K562 (cell line): ENCODE data around the gene CARD10. TPM values are rescaled to one million over a fixed set of nuclear protein-coding genes. Genes with fewer than 3 reads are reported as not detected.

ENCODE experiments used
- ATAC-seq: fragments of 200-7000 bp; cut with Tn5 transposase; 3 replicates; pipeline ENCODE4 v1.9.1; 2020; ENCODE audit warnings: moderate library complexity
- BruUV-seq: library from RNA; stranded (reverse); fragments of 400-500 nt; replicated peaks from 2 replicates; lab custom pipeline; 2021; lab: Mats Ljungman, UMichigan
- CTCF ChIA-PET: fragments of 300-600 bp; formaldehyde crosslinking; extraction: SDS; loops from one replicate; lab custom pipeline; 2021; ENCODE audit warnings: low intra/inter-chr PET ratio; lab: Yijun Ruan, JAX
- POLR2A ChIA-PET: fragments of 300-600, 350-650 bp; sonication (Branson Sonifier 250); formaldehyde crosslinking; extraction: SDS; loops from one replicate; lab custom pipeline; 2021; ENCODE audit warnings: antibody characterized with exemption, inconsistent platforms; lab: Yijun Ruan, JAX
- DNase-seq, 4 experiments: peaks; one replicate each; pipeline versions ENCODE4 v3.0.0 to v3.0.0-alpha.2; 2011 to 2018; ENCODE audit warnings: low spot score in 3 of 4, mixed read lengths in 3 of 4; ENCODE audit errors: extremely low read depth in 1 of 4
- FAIRE-seq: peaks from 2 replicates; lab custom pipeline; 2011; peaks lifted over from hg19 to GRCh38; lab: Jason Lieb, UNC
- H2AFZ ChIP-seq: 2 replicates; pipeline ENCODE4 v1.6.0; 2011; ENCODE audit warnings: low read depth, low read length, control low read depth, inconsistent platforms
- H3K27ac ChIP-seq: fragments of 200-600 bp; 3 replicates; pipeline ENCODE4 v1.8.0; 2011; ENCODE audit warnings: low read depth, mild to moderate bottlenecking, control low read depth, inconsistent platforms, low read length, moderate library complexity, mixed read lengths; ENCODE audit errors: extremely low read depth
- H3K27me3 ChIP-seq, 2 experiments: fragments of 300-600 bp in 1 of 2; 2 replicates in 1 of 2; 3 replicates in 1 of 2; pipeline versions ENCODE4 v1.6.0 to v1.8.0; 2011; ENCODE audit warnings: inconsistent platforms in 2 of 2, low read length in 2 of 2, mild to moderate bottlenecking in 1 of 2, mixed read lengths in 1 of 2, moderate library complexity in 1 of 2; ENCODE audit not compliant: control insufficient read depth in 2 of 2, insufficient read depth in 2 of 2
- H3K36me3 ChIP-seq: fragments of 300-600 bp; 3 replicates; pipeline ENCODE4 v1.8.0; 2011; ENCODE audit warnings: mild to moderate bottlenecking, low read length, inconsistent platforms; ENCODE audit not compliant: control insufficient read depth, insufficient read depth
- H3K4me1 ChIP-seq, 2 experiments: fragments of 200-600 bp in 1 of 2; replicated peaks in 1 of 2; 2 replicates in 1 of 2; 3 replicates in 1 of 2; pipeline versions ENCODE4 v1.5.1 to v1.8.0; 2011; ENCODE audit warnings: inconsistent platforms in 2 of 2, low read length in 2 of 2, mild to moderate bottlenecking in 1 of 2, mixed read lengths in 1 of 2, moderate library complexity in 1 of 2; ENCODE audit not compliant: control insufficient read depth in 2 of 2, insufficient read depth in 2 of 2
- H3K4me2 ChIP-seq: 2 replicates; pipeline ENCODE4 v1.6.1; 2011; ENCODE audit warnings: low read length, control low read depth, inconsistent platforms, mixed read lengths; ENCODE audit not compliant: insufficient read depth
- H3K4me3 ChIP-seq: fragments of 200-600 bp; sonication (generic), shearing (Covaris generic); 2 replicates; pipeline ENCODE4 v1.5.1; 2016; ENCODE audit warnings: control low read depth, inconsistent platforms
- H3K79me2 ChIP-seq: fragments of 200-600 bp; 3 replicates; pipeline ENCODE4 v1.8.0; 2011; ENCODE audit warnings: low read length, inconsistent platforms; ENCODE audit not compliant: control insufficient read depth, insufficient read depth
- H3K9ac ChIP-seq, 2 experiments: 2 replicates each; pipeline versions ENCODE4 v1.6.0 to v1.6.1; 2011; ENCODE audit warnings: low read depth in 2 of 2, low read length in 2 of 2, control low read depth in 1 of 2, inconsistent platforms in 1 of 2, mild to moderate bottlenecking in 1 of 2, mixed read lengths in 1 of 2; ENCODE audit not compliant: insufficient read depth in 1 of 2
- H3K9me1 ChIP-seq: one replicate; pipeline ENCODE4 v1.6.0; 2011; ENCODE audit warnings: inconsistent platforms, mild to moderate bottlenecking, low read length, moderate library complexity; ENCODE audit not compliant: control insufficient read depth, insufficient read depth
- H3K9me3 ChIP-seq: replicated peaks from 2 replicates; pipeline ENCODE4 v1.5.1; 2011; ENCODE audit warnings: low read depth, low read length, inconsistent platforms; ENCODE audit not compliant: control insufficient read depth, insufficient read depth
- H4K20me1 ChIP-seq: replicated peaks from 2 replicates; pipeline ENCODE4 v1.6.1; 2011; ENCODE audit warnings: low read length, inconsistent platforms, mixed read lengths; ENCODE audit not compliant: control insufficient read depth, insufficient read depth
- ARHGAP35 ChIP-seq: fragments of 450-650 bp; IDR thresholded peaks from 2 replicates; pipeline ENCODE4 v1.6.1; 2018; ENCODE audit not compliant: partially characterized antibody
- CBFA2T3 ChIP-seq: fragments of 450-650 bp; IDR thresholded peaks from 2 replicates; pipeline ENCODE4 v1.6.1; 2017
- CREM ChIP-seq: IDR thresholded peaks from 2 replicates; pipeline ENCODE4 v1.6.1; 2014; ENCODE audit warnings: antibody characterized with exemption, low read depth
- CTBP1 ChIP-seq: fragments of 450-650 bp; IDR thresholded peaks from 2 replicates; pipeline ENCODE4 v1.6.1; 2016; ENCODE audit warnings: borderline replicate concordance
- ETV5 ChIP-seq: sonication (generic); formaldehyde crosslinking; IDR thresholded peaks from 2 replicates; pipeline ENCODE4 v1.4.0; 2020; ENCODE audit warnings: low read depth, mild to moderate bottlenecking, missing genetic modification reagents
- FOXM1 ChIP-seq, 2 experiments: fragments of 450-650 bp in 1 of 2; sonication (generic) in 1 of 2; formaldehyde crosslinking in 1 of 2; IDR thresholded peaks; 2 replicates each; pipeline versions ENCODE4 v1.6.1 to v1.9.0; 2017 to 2022; ENCODE audit warnings: low read depth in 2 of 2, mild to moderate bottlenecking in 2 of 2, missing genetic modification reagents in 1 of 2, moderate library complexity in 1 of 2
- HLTF ChIP-seq: fragments of 450-650 bp; IDR thresholded peaks from 2 replicates; pipeline ENCODE4 v1.6.1; 2016
- HNRNPK ChIP-seq: fragments of 200-400 bp; formaldehyde crosslinking; IDR thresholded peaks from one replicate; pipeline ENCODE4 v1.6.1; 2018; ENCODE audit warnings: mild to moderate bottlenecking, low read depth, low read length; ENCODE audit not compliant: poor library complexity, severe bottlenecking
- NR4A1 ChIP-seq, 2 experiments: fragments of 250-450 bp in 1 of 2; fragments of 450-650 bp in 1 of 2; sonication (Bioruptor Pico) in 1 of 2; IDR thresholded peaks; 2 replicates each; pipeline versions ENCODE4 v1.4.0 to v1.6.1; 2016 to 2020; ENCODE audit warnings: mild to moderate bottlenecking in 2 of 2, missing compliant biosample characterization in 1 of 2, missing genetic modification characterization in 1 of 2, moderate library complexity in 1 of 2
- PHF20 ChIP-seq: fragments of 450-650 bp; IDR thresholded peaks from 2 replicates; pipeline ENCODE4 v1.6.1; 2018; ENCODE audit not compliant: partially characterized antibody
- SP2 ChIP-seq: IDR thresholded peaks from 2 replicates; pipeline ENCODE4 v1.6.1; 2011; ENCODE audit warnings: mild to moderate bottlenecking, low read depth, low read length, moderate library complexity; ENCODE audit not compliant: poor library complexity, severe bottlenecking; ENCODE audit errors: extremely low read depth
- TOE1 ChIP-seq, 2 experiments: fragments of 450-650 bp in 1 of 2; sonication (generic) in 1 of 2; formaldehyde crosslinking in 1 of 2; IDR thresholded peaks; 2 replicates each; pipeline versions ENCODE4 v1.7.1 to v1.8.0; 2016 to 2022; ENCODE audit warnings: borderline replicate concordance in 2 of 2, mild to moderate bottlenecking in 2 of 2, antibody characterized with exemption in 1 of 2, inconsistent platforms in 1 of 2, low read depth in 1 of 2, missing genetic modification reagents in 1 of 2, moderate library complexity in 1 of 2
- XRCC3 ChIP-seq: fragments of 450-650 bp; IDR thresholded peaks from 2 replicates; pipeline ENCODE4 v1.6.1; 2017; ENCODE audit warnings: mild to moderate bottlenecking, moderate library complexity
- ZNF197 ChIP-seq: fragments of 200-800 bp; sonication (Bioruptor generic); IDR thresholded peaks from 2 replicates; pipeline ENCODE4 v1.6.1; 2016; ENCODE audit warnings: low read depth, missing genetic modification characterization, missing compliant biosample characterization
- ZNF668 ChIP-seq: fragments of 250-450 bp; sonication (Bioruptor Pico); IDR thresholded peaks from 2 replicates; pipeline ENCODE4 v1.8.0; 2022; ENCODE audit warnings: mild to moderate bottlenecking, inconsistent platforms
- ZNF717 ChIP-seq: fragments of 250-450 bp; sonication (Bioruptor Pico); IDR thresholded peaks from 2 replicates; pipeline ENCODE4 v1.5.0; 2021
- WGBS: fragments of 100-300 bp; shearing (Covaris generic); methylation state at CpG from one replicate; pipeline ENCODE4 v1.1.6; 2016; ENCODE audit warnings: low coverage, mixed read lengths; ENCODE audit not compliant: insufficient coverage; ENCODE audit errors: missing lambda C conversion rate; 5-methylcytosine and 5-hydroxymethylcytosine counted together
- in situ Hi-C: fragments of 300-500 bp; cut with MboI; formaldehyde crosslinking; loops from 4 replicates; pipeline ENCODE4 v1.15.0; 2018; ENCODE audit warnings: inconsistent platforms, mixed read lengths
- intact Hi-C: fragments of 100-400 bp; cut with micrococcal nuclease; formaldehyde crosslinking; loops from 2 replicates; pipeline ENCODE4 v1.14.2; 2022
- polyA plus RNA-seq, 8 experiments: library from polyadenylated mRNA; depleted of rRNA in 4 of 8; stranded (reverse) in 5 of 8; unstranded in 3 of 8; fragments of >200 nt; fragmentation: Nextera tagmentation in 2 of 8; fragmentation: Illumina TruSeq in 1 of 8; extraction: Ambion mirVana in 2 of 8; extraction: Trizol in 1 of 8; gene quantifications; 2 replicates each; pipeline versions ENCODE4 v1.2.1 to v1.2.3, GENCODE V29; 2011 to 2014; ENCODE audit warnings: inconsistent platforms in 1 of 8, missing spikeins in 1 of 8
- total RNA-seq, 7 experiments: library from RNA; depleted of rRNA in 6 of 7; stranded (reverse); fragments of >200 nt in 6 of 7; fragmentation: Illumina TruSeq in 2 of 7; extraction: Trizol in 2 of 7; gene quantifications; 2 replicates each; pipeline versions ENCODE4 v1.2.1 to v1.2.3, GENCODE V29; 2011 to 2021; ENCODE audit warnings: low replicate concordance in 1 of 7
- TF ChIP-seq, protein P1 (sequence below): fragments of 250-450 bp; sonication (Bioruptor Pico); IDR thresholded peaks from 2 replicates; pipeline ENCODE4 v1.8.0; 2021; ENCODE audit warnings: borderline replicate concordance, mild to moderate bottlenecking, moderate library complexity; ENCODE audit not compliant: poor library complexity, severe bottlenecking
- TF ChIP-seq, protein P2 (sequence below): fragments of 450-650 bp; formaldehyde crosslinking; IDR thresholded peaks from 2 replicates; pipeline ENCODE4 v1.4.0; 2022; ENCODE audit warnings: missing genetic modification characterization
- TF ChIP-seq, protein P3 (sequence below): sonication (generic); formaldehyde crosslinking; IDR thresholded peaks from 2 replicates; pipeline ENCODE4 v1.8.0; 2022; ENCODE audit warnings: missing genetic modification reagents, mild to moderate bottlenecking, moderate library complexity, borderline replicate concordance

CARD10 gene
- total and polyA plus RNA-seq, 9 of the 15 experiments (the other 6 are each of a cell fraction or from before 2014, with no cell fraction given), result 0.13 to 5.8 (median 1.6) TPM

DNA sequence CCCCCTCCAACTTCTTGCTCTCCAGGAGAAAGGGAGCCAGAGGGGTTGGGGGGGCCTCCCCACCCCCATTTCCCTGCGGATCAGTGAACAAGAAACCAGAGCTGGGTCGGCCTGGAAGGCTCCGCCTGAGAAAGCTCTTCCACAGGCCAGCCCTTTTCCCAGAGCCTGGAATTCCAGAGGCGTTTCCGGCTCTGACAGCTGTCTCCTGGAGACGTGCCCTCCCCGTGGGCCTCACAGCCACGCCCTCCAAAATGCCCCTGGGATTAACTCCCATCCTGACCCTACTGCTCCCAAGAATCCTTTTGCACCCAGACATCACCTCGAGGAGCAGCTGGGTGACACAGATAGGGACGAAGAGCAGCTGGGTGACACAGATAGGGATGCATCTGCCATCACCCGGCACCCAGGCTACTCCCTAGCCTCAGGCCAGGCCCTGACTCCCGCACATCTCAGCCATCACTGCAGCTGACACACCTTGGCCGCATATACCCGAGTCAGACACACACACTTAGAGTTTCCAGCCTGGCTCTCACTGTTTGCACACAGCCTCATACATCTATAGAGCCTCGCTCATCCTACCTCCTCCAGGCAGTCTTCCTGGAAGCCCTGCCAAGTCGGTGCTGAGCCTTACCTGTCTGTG lies 33.4 kb upstream of the CARD10 start:
- no peaks in the 10 kb centered on the region for H4K20me1 ChIP-seq
- no TSS peak for BruUV-seq
- TF ChIP-seq SP2 (no peak), HNRNPK (no peak), ETV5 (CRISPR knock-in tag) (peak; percentile 78; the same call in 1 of the 2 replicates), ZNF197 (CRISPR knock-in tag) (peak; percentile 73; the same call in 1 of the 2 replicates), XRCC3 (no peak), ARHGAP35 (no peak), PHF20 (no peak), ZNF668 (no peak), TOE1 (IDR thresholded peaks at IDR 0.05; ENCODE audit: borderline replicate concordance) (peak; percentile 67; the same call in 1 of the 2 replicates), TOE1 (CRISPR knock-in tag; IDR thresholded peaks at IDR 0.05; ENCODE audit: borderline replicate concordance, low read depth) (no peak), HLTF (peak; percentile 89), ZNF717 (no peak), FOXM1 (IDR thresholded peaks at IDR 0.05; ENCODE audit: low read depth) (peak; percentile 91), FOXM1 (CRISPR knock-in tag; IDR thresholded peaks at IDR 0.05; ENCODE audit: low read depth) (no peak), CREM (peak; percentile 63), CBFA2T3 (peak; percentile 99), CTBP1 (peak; percentile 100), NR4A1 (CRISPR knock-in tag; IDR thresholded peaks at IDR 0.05) (no peak), NR4A1 (tag; IDR thresholded peaks at IDR 0.05) (peak; percentile 71; the same call in 1 of the 2 replicates)
- TF ChIP-seq, protein P1, sequence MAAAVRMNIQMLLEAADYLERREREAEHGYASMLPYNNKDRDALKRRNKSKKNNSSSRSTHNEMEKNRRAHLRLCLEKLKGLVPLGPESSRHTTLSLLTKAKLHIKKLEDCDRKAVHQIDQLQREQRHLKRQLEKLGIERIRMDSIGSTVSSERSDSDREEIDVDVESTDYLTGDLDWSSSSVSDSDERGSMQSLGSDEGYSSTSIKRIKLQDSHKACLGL, result no peak
- TF ChIP-seq, protein P2, sequence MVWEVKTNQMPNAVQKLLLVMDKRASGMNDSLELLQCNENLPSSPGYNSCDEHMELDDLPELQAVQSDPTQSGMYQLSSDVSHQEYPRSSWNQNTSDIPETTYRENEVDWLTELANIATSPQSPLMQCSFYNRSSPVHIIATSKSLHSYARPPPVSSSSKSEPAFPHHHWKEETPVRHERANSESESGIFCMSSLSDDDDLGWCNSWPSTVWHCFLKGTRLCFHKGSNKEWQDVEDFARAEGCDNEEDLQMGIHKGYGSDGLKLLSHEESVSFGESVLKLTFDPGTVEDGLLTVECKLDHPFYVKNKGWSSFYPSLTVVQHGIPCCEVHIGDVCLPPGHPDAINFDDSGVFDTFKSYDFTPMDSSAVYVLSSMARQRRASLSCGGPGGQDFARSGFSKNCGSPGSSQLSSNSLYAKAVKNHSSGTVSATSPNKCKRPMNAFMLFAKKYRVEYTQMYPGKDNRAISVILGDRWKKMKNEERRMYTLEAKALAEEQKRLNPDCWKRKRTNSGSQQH (CRISPR knock-in tag), result peak; percentile 64; the same call in 1 of the 2 replicates
- TF ChIP-seq, protein P3, sequence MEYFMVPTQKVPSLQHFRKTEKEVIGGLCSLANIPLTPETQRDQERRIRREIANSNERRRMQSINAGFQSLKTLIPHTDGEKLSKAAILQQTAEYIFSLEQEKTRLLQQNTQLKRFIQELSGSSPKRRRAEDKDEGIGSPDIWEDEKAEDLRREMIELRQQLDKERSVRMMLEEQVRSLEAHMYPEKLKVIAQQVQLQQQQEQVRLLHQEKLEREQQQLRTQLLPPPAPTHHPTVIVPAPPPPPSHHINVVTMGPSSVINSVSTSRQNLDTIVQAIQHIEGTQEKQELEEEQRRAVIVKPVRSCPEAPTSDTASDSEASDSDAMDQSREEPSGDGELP (CRISPR knock-in tag), result peak; percentile 97

More for the DNA sequence above, 33.4 kb upstream of the CARD10 start:
- no peak overlapping the region for H3K4me3 ChIP-seq
- H3K9me1 ChIP-seq, result no peaks in the 10 kb centered on the region
- DNase-seq (peak; percentile 88 to 92 (median 90)), ATAC-seq (peak; percentile 96), FAIRE-seq (peak; percentile 100)
- peak overlapping the region in 1 of 2 experiments; percentile 33; a peak in 1 of 4 replicates for H3K9ac ChIP-seq
- H3K79me2 ChIP-seq, result no peaks in the 10 kb centered on the region; the same call in 2 of the 3 replicates
- H3K9me3 ChIP-seq, result no peaks in the 10 kb centered on the region
- H3K27me3 ChIP-seq, result no peaks in the 10 kb centered on the region
- 3% methylated on average over 15 of the region's 16 CpGs for WGBS
- CTCF ChIA-PET, result no interaction called here
- intact Hi-C loops (no loop called here), in situ Hi-C loops (no loop called here)
- no peak overlapping the region; the same call in 2 of the 3 replicates for H3K27ac ChIP-seq
- POLR2A ChIA-PET, result interaction anchor here (0.6 to 1.7 kb wide), 7 partner anchors 9 to 344 kb away, joined by 3 to 11 read pairs (median 3); no protein-coding TSS in a partner anchor
- no peaks in the 10 kb centered on the region for H3K36me3 ChIP-seq
- H3K4me1 ChIP-seq, result peaks cover 26 to 37% of the 10 kb centered on the region in 2 experiments
- no peak overlapping the region for H2AFZ ChIP-seq
- H3K4me2 ChIP-seq, result peak overlapping the region; percentile 66
